MM.1S (cell line): Measurements from ENCODE around the gene S100A6.

Source experiments
- DNase-seq: peaks from one replicate; pipeline ENCODE4 v3.0.0-alpha.2; 2015
- H2AFZ ChIP-seq: fragments of 300-600 bp; sonication (generic); 2 replicates; pipeline ENCODE4 v1.6.0; 2016; ENCODE audit warnings: antibody characterized with exemption, low read length
- H3F3A ChIP-seq: fragments of 300-600 bp; sonication (generic); 2 replicates; pipeline ENCODE4 v1.6.1; 2016; ENCODE audit warnings: mild to moderate bottlenecking, antibody characterized with exemption, low read length, moderate library complexity, mixed read lengths; ENCODE audit not compliant: insufficient read depth
- H3K27ac ChIP-seq: fragments of 300-600 bp; sonication (generic); 2 replicates; pipeline ENCODE4 v1.5.1; 2016; ENCODE audit warnings: mild to moderate bottlenecking, low read length
- H3K27me3 ChIP-seq: fragments of 300-600 bp; sonication (generic); replicated peaks from 2 replicates; pipeline ENCODE4 v1.6.0; 2016; ENCODE audit warnings: low read length; ENCODE audit not compliant: insufficient read depth
- H3K36me3 ChIP-seq: fragments of 300-600 bp; sonication (generic); replicated peaks from 2 replicates; pipeline ENCODE4 v1.6.1; 2016; ENCODE audit warnings: mild to moderate bottlenecking, low read length, mixed read lengths; ENCODE audit not compliant: insufficient read depth
- H3K4me1 ChIP-seq: fragments of 300-600 bp; sonication (generic); 2 replicates; pipeline ENCODE4 v1.6.1; 2016; ENCODE audit warnings: low read length, mixed read lengths
- H3K4me2 ChIP-seq: fragments of 300-600 bp; sonication (generic); 2 replicates; pipeline ENCODE4 v1.6.0; 2016; ENCODE audit warnings: low read depth, low read length
- H3K4me3 ChIP-seq: fragments of 300-600 bp; sonication (generic); 2 replicates; pipeline ENCODE4 v1.5.1; 2016; ENCODE audit warnings: low read length, mixed read lengths
- H3K79me2 ChIP-seq: fragments of 300-600 bp; sonication (generic); 2 replicates; pipeline ENCODE4 v1.6.1; 2016; ENCODE audit warnings: mixed run types, low read length, mixed read lengths
- H3K9ac ChIP-seq: fragments of 300-600 bp; sonication (generic); 2 replicates; pipeline ENCODE4 v1.6.1; 2016; ENCODE audit warnings: low read length, mixed read lengths
- H3K9me2 ChIP-seq: fragments of 300-600 bp; sonication (generic); replicated peaks from 2 replicates; pipeline ENCODE4 v1.6.1; 2016; ENCODE audit warnings: mild to moderate bottlenecking, low read length, mixed read lengths; ENCODE audit not compliant: insufficient read depth
- H3K9me3 ChIP-seq: fragments of 300-600 bp; sonication (generic); replicated peaks from 2 replicates; pipeline ENCODE4 v1.6.1; 2016; ENCODE audit warnings: mild to moderate bottlenecking, low read length, mixed read lengths; ENCODE audit not compliant: insufficient read depth
- H4K20me1 ChIP-seq: fragments of 300-600 bp; sonication (generic); 2 replicates; pipeline ENCODE4 v1.6.1; 2016; ENCODE audit warnings: mild to moderate bottlenecking, low read length, moderate library complexity, mixed read lengths; ENCODE audit not compliant: insufficient read depth
- EZH2 ChIP-seq: fragments of 300-600 bp; sonication (generic); optimal IDR thresholded peaks from 2 replicates; pipeline ENCODE3; 2017; ENCODE audit warnings: low read depth, mild to moderate bottlenecking, antibody characterized with exemption, low read length, mixed read lengths
- EZH2phosphoT487 ChIP-seq: fragments of 300-600 bp; sonication (generic); IDR thresholded peaks from 2 replicates; pipeline ENCODE4 v1.6.1; 2018; ENCODE audit warnings: antibody characterized with exemption, low read length
- TF ChIP-seq, protein P1 (sequence below): fragments of 300-600 bp; sonication (generic); IDR thresholded peaks from 2 replicates; pipeline ENCODE4 v1.5.1; 2016; ENCODE audit warnings: antibody characterized with exemption, low read length, mixed read lengths

The S100A6 gene

GRCh38 chr1:153527683-153528040 is 8.1 kb downstream of the S100A6 start:
- Histone ChIP-seq H3F3A (no peaks in the 10 kb centered on the region), H3K9me3 (no peaks in the 10 kb centered on the region), H3K4me3 (no peak overlapping the region), H3K9me2 (no peaks in the 10 kb centered on the region), H4K20me1 (no peaks in the 10 kb centered on the region), H3K4me2 (no peak overlapping the region), H3K27me3 (no peaks in the 10 kb centered on the region), H3K9ac (no peak overlapping the region), H3K79me2 (no peaks in the 10 kb centered on the region), H3K36me3 (no peaks in the 10 kb centered on the region), H3K4me1 (peaks cover 7% of the 10 kb centered on the region), H3K27ac (no peak overlapping the region), H2AFZ (no peak overlapping the region)
- no peak for DNase-seq
- no peak for TF ChIP-seq EZH2phosphoT487
- TF ChIP-seq EZH2: no peak
- TF ChIP-seq, protein P1, sequence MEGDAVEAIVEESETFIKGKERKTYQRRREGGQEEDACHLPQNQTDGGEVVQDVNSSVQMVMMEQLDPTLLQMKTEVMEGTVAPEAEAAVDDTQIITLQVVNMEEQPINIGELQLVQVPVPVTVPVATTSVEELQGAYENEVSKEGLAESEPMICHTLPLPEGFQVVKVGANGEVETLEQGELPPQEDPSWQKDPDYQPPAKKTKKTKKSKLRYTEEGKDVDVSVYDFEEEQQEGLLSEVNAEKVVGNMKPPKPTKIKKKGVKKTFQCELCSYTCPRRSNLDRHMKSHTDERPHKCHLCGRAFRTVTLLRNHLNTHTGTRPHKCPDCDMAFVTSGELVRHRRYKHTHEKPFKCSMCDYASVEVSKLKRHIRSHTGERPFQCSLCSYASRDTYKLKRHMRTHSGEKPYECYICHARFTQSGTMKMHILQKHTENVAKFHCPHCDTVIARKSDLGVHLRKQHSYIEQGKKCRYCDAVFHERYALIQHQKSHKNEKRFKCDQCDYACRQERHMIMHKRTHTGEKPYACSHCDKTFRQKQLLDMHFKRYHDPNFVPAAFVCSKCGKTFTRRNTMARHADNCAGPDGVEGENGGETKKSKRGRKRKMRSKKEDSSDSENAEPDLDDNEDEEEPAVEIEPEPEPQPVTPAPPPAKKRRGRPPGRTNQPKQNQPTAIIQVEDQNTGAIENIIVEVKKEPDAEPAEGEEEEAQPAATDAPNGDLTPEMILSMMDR: no peak

GRCh38 chr1:153527023-153527682 is 8.6 kb downstream of the S100A6 start:
- no peak overlapping the region for H3K9ac ChIP-seq
- no peaks in the 10 kb centered on the region for H3K9me3 ChIP-seq
- H3K4me1 ChIP-seq: peaks cover 2% of the 10 kb centered on the region
- no peak for DNase-seq
- H3K27ac ChIP-seq: no peak overlapping the region
- no peaks in the 10 kb centered on the region for H3K27me3 ChIP-seq
- no peaks in the 10 kb centered on the region for H3K79me2 ChIP-seq
- no peaks in the 10 kb centered on the region for H3F3A ChIP-seq
- H3K9me2 ChIP-seq: no peaks in the 10 kb centered on the region
- H2AFZ ChIP-seq: no peak overlapping the region
- H3K4me2 ChIP-seq: no peak overlapping the region
- no peaks in the 10 kb centered on the region for H4K20me1 ChIP-seq
- TF ChIP-seq, protein P1: no peak
- no peak for TF ChIP-seq EZH2phosphoT487
- TF ChIP-seq EZH2: no peak
- no peaks in the 10 kb centered on the region for H3K36me3 ChIP-seq
- no peak overlapping the region for H3K4me3 ChIP-seq

DNA sequence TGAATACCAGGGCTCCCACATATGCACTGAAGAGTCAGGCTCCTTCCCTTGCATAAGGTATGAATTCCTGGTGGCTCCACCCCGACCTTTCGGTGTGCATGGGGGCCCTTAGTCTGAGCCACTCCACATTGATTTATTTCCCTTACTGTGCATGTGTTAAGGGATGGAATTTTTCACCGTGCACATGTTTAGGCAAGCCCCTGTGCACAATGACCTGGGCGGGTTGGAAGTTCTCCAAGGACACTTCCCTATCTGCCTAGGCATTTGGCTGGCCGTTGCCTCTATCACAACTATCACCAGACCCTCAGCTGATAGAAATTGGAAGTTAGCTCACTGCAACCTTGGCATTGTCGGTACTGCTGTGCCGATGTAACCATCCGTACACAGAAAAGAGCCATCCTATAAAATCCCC is 9.7 kb downstream of the S100A6 start:
- Histone ChIP-seq H3K27me3 (no peaks in the 10 kb centered on the region), H3K9ac (no peak overlapping the region), H3K9me3 (no peaks in the 10 kb centered on the region), H2AFZ (no peak overlapping the region), H3K79me2 (no peaks in the 10 kb centered on the region), H3F3A (no peaks in the 10 kb centered on the region), H3K4me3 (no peak overlapping the region), H3K4me2 (no peak overlapping the region), H4K20me1 (no peaks in the 10 kb centered on the region), H3K4me1 (no peaks in the 10 kb centered on the region), H3K27ac (no peak overlapping the region), H3K9me2 (no peaks in the 10 kb centered on the region), H3K36me3 (no peaks in the 10 kb centered on the region)
- TF ChIP-seq EZH2 (no peak), EZH2phosphoT487 (no peak)
- TF ChIP-seq, protein P1: no peak
- DNase-seq: no peak
